HepG2 (cell line): ENCODE results near the gene PIEZO1. TPM values are rescaled to one million over a fixed set of nuclear protein-coding genes. Genes with fewer than 3 reads are reported as not detected.

Experiments
- AGO2 ChIP-seq: fragments of 200-400 bp; formaldehyde crosslinking; optimal IDR thresholded peaks from 2 replicates; pipeline ENCODE3; 2017; ENCODE audit warnings: mild to moderate bottlenecking, low read depth, low read length, moderate library complexity
- ATF7-NPFF ChIP-seq: sonication (generic); formaldehyde crosslinking; IDR thresholded peaks from 2 replicates; pipeline ENCODE4 v1.8.1; 2023; ENCODE audit warnings: mild to moderate bottlenecking, low read depth, missing genetic modification reagents, moderate library complexity
- HDAC1 ChIP-seq: sonication (generic); formaldehyde crosslinking; IDR thresholded peaks from 2 replicates; pipeline ENCODE4 v1.5.1; 2020; ENCODE audit warnings: mild to moderate bottlenecking, missing genetic modification reagents
- HMG20B ChIP-seq: conservative IDR thresholded peaks from 2 replicates; pipeline ENCODE4 v1.6.1; 2016; ENCODE audit warnings: missing genetic modification reagents, missing compliant biosample characterization
- TSC22D2 ChIP-seq: sonication (generic); formaldehyde crosslinking; IDR thresholded peaks from 2 replicates; pipeline ENCODE4 v1.5.1; 2020; ENCODE audit warnings: missing genetic modification reagents, mild to moderate bottlenecking, borderline replicate concordance
- ZNF30 ChIP-seq: sonication (generic); formaldehyde crosslinking; IDR thresholded peaks from 2 replicates; pipeline ENCODE4 v1.5.0; 2020; ENCODE audit warnings: mild to moderate bottlenecking, missing genetic modification reagents
- ZNF333 ChIP-seq: sonication (generic); formaldehyde crosslinking; IDR thresholded peaks from 2 replicates; pipeline ENCODE4 v1.4.0; 2020; ENCODE audit warnings: mild to moderate bottlenecking, missing genetic modification reagents, borderline replicate concordance
- ZNF337 ChIP-seq: sonication (generic); formaldehyde crosslinking; IDR thresholded peaks from 2 replicates; pipeline ENCODE4 v1.5.1; 2020; ENCODE audit warnings: missing genetic modification reagents, low read depth, mild to moderate bottlenecking, borderline replicate concordance
- ZNF431 ChIP-seq: sonication (generic); formaldehyde crosslinking; IDR thresholded peaks from 2 replicates; pipeline ENCODE4 v1.9.0; 2022; ENCODE audit warnings: missing genetic modification reagents, low read depth, mild to moderate bottlenecking, borderline replicate concordance
- ZNF775 ChIP-seq: sonication (generic); formaldehyde crosslinking; IDR thresholded peaks from 2 replicates; pipeline ENCODE4 v1.4.0; 2020; ENCODE audit warnings: missing genetic modification reagents, mild to moderate bottlenecking, moderate library complexity, borderline replicate concordance
- ZNF792 ChIP-seq: IDR thresholded peaks from 2 replicates; pipeline ENCODE4 v1.6.1; 2016
- ZNF878 ChIP-seq: sonication (generic); formaldehyde crosslinking; IDR thresholded peaks from 2 replicates; pipeline ENCODE4 v1.8.1; 2023; ENCODE audit warnings: mild to moderate bottlenecking, missing genetic modification reagents, moderate library complexity
- polyA plus RNA-seq, 8 experiments: library from polyadenylated mRNA; depleted of rRNA in 3 of 8; stranded (reverse) in 7 of 8; unstranded in 1 of 8; fragments of >200 nt; fragmentation: Illumina TruSeq in 4 of 8; extraction: Trizol in 4 of 8; gene quantifications; 2 replicates each; pipeline versions ENCODE4 v1.2.1 to v1.2.3, GENCODE V29; 2011 to 2016; ENCODE audit warnings: low read depth in 4 of 8, missing spikeins in 1 of 8, mixed read lengths in 1 of 8; ENCODE audit not compliant: insufficient read depth in 1 of 8
- total RNA-seq, 5 experiments: library from RNA; depleted of rRNA; stranded (reverse); fragments of >200 nt; fragmentation: Illumina TruSeq; extraction: Trizol; gene quantifications; 2 replicates each; pipeline ENCODE4 v1.2.3, GENCODE V29; 2016; ENCODE audit warnings: low read depth in 1 of 5
- TF ChIP-seq, protein P1 (sequence below), 2 experiments: sonication (generic) in 1 of 2; formaldehyde crosslinking in 1 of 2; IDR thresholded peaks; 2 replicates each; pipeline versions ENCODE4 v1.4.0 to v1.6.1; 2016 to 2020; ENCODE audit warnings: borderline replicate concordance in 1 of 2, low read depth in 1 of 2, mild to moderate bottlenecking in 1 of 2, missing genetic modification reagents in 1 of 2
- TF ChIP-seq, protein P2 (sequence below): sonication (generic); formaldehyde crosslinking; IDR thresholded peaks from 2 replicates; pipeline ENCODE4 v1.9.0; 2021; ENCODE audit warnings: missing genetic modification reagents, borderline replicate concordance
- TF ChIP-seq, protein P3 (sequence below): sonication (generic); formaldehyde crosslinking; IDR thresholded peaks from 2 replicates; pipeline ENCODE4 v1.5.0; 2020; ENCODE audit warnings: mild to moderate bottlenecking, missing genetic modification reagents, moderate library complexity
- TF ChIP-seq, protein P4 (sequence below): IDR thresholded peaks from 2 replicates; pipeline ENCODE4 v1.6.1; 2016; ENCODE audit warnings: missing compliant biosample characterization, missing genetic modification reagents, borderline replicate concordance
- TF ChIP-seq, protein P5 (sequence below): fragments of 450-650 bp; IDR thresholded peaks from 2 replicates; pipeline ENCODE4 v1.6.1; 2016

PIEZO1 gene
- total and polyA plus RNA-seq, 2 of the 13 experiments (the other 11 are each of a cell fraction or from before 2014, with no cell fraction given) = 67.9 to 85.0 TPM

DNA sequence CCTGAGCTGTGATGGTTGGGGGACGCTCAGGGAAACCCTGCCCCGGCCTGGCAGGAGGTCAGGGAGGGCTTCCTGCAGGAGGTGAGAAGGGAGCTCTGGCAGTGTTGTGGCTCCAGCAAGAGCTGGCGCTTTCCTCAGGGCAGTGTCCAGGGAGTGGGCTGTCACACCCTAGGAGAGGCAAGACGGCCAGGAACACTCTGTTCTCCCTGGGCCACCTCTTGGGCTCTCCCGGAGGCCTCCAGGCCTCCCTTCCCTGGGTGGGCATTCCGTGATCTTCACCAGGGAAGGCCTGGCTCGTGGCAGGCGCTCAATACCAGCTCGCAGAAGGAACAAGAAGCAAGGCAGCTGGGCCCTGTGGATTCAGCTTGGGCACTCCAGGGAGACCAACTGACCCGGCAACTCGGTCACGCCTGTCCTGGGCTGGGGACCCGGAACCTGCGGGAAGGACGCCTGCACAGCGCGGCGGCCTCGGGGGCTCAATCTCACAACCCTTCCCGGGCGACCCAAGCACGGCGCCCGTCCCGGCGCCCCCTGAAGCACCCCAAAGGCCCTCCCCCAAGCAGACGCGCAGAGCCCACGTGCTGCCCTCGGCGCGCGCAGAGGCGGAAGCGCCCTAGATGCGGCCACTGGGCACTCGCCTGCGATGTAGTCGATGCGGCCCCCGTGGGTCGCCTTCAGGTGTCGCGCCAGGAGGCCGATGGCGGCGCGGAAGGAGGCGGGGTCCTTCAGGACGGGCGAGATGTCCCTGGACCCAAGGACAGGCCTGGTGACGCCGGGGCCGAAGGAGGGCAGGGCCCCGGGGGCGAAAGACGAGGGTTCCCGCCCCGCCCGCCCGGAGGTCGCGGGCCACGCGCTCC lies 26.1 kb upstream of the PIEZO1 start (continued):
- TF ChIP-seq, protein P1, sequence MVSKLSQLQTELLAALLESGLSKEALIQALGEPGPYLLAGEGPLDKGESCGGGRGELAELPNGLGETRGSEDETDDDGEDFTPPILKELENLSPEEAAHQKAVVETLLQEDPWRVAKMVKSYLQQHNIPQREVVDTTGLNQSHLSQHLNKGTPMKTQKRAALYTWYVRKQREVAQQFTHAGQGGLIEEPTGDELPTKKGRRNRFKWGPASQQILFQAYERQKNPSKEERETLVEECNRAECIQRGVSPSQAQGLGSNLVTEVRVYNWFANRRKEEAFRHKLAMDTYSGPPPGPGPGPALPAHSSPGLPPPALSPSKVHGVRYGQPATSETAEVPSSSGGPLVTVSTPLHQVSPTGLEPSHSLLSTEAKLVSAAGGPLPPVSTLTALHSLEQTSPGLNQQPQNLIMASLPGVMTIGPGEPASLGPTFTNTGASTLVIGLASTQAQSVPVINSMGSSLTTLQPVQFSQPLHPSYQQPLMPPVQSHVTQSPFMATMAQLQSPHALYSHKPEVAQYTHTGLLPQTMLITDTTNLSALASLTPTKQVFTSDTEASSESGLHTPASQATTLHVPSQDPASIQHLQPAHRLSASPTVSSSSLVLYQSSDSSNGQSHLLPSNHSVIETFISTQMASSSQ (IDR thresholded peaks at IDR 0.05; ENCODE audit: low read depth) = no peak
- TF ChIP-seq, protein P1 (CRISPR knock-in tag; IDR thresholded peaks at IDR 0.05; ENCODE audit: borderline replicate concordance) = peak; percentile 52; the same call in 1 of the 2 replicates
- peak; percentile 56; the same call in 1 of the 2 replicates for TF ChIP-seq ZNF333 (CRISPR knock-in tag)
- TF ChIP-seq, protein P2, sequence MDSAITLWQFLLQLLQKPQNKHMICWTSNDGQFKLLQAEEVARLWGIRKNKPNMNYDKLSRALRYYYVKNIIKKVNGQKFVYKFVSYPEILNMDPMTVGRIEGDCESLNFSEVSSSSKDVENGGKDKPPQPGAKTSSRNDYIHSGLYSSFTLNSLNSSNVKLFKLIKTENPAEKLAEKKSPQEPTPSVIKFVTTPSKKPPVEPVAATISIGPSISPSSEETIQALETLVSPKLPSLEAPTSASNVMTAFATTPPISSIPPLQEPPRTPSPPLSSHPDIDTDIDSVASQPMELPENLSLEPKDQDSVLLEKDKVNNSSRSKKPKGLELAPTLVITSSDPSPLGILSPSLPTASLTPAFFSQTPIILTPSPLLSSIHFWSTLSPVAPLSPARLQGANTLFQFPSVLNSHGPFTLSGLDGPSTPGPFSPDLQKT (CRISPR knock-in tag) = no peak
- no peak for TF ChIP-seq HMG20B (CRISPR knock-in tag)
- TF ChIP-seq ZNF775 (CRISPR knock-in tag) = peak; percentile 77
- TF ChIP-seq, protein P3, sequence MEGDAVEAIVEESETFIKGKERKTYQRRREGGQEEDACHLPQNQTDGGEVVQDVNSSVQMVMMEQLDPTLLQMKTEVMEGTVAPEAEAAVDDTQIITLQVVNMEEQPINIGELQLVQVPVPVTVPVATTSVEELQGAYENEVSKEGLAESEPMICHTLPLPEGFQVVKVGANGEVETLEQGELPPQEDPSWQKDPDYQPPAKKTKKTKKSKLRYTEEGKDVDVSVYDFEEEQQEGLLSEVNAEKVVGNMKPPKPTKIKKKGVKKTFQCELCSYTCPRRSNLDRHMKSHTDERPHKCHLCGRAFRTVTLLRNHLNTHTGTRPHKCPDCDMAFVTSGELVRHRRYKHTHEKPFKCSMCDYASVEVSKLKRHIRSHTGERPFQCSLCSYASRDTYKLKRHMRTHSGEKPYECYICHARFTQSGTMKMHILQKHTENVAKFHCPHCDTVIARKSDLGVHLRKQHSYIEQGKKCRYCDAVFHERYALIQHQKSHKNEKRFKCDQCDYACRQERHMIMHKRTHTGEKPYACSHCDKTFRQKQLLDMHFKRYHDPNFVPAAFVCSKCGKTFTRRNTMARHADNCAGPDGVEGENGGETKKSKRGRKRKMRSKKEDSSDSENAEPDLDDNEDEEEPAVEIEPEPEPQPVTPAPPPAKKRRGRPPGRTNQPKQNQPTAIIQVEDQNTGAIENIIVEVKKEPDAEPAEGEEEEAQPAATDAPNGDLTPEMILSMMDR (CRISPR knock-in tag) = peak; percentile 9; the same call in 1 of the 2 replicates
- TF ChIP-seq ZNF337 (CRISPR knock-in tag) = no peak
- TF ChIP-seq, protein P4, sequence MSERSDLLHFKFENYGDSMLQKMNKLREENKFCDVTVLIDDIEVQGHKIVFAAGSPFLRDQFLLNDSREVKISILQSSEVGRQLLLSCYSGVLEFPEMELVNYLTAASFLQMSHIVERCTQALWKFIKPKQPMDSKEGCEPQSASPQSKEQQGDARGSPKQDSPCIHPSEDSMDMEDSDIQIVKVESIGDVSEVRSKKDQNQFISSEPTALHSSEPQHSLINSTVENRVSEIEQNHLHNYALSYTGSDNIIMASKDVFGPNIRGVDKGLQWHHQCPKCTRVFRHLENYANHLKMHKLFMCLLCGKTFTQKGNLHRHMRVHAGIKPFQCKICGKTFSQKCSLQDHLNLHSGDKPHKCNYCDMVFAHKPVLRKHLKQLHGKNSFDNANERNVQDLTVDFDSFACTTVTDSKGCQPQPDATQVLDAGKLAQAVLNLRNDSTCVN (CRISPR knock-in tag) = no peak; the same call in 1 of the 2 replicates
- peak; percentile 97 for TF ChIP-seq AGO2
- TF ChIP-seq ZNF792 (CRISPR knock-in tag) = 0 out of 2 replicates have a peak, but pooled peaks have one; percentile 24
- peak; percentile 73; the same call in 1 of the 2 replicates for TF ChIP-seq TSC22D2 (CRISPR knock-in tag)
- peak; percentile 71 for TF ChIP-seq ZNF30 (CRISPR knock-in tag)
- TF ChIP-seq ZNF878 (CRISPR knock-in tag) = peak; percentile 75; the same call in 1 of the 2 replicates
- TF ChIP-seq ATF7-NPFF = peak; percentile 91; the same call in 1 of the 2 replicates
- 0 out of 2 replicates have a peak, but pooled peaks have one; percentile 10 for TF ChIP-seq ZNF431
- TF ChIP-seq, protein P5, sequence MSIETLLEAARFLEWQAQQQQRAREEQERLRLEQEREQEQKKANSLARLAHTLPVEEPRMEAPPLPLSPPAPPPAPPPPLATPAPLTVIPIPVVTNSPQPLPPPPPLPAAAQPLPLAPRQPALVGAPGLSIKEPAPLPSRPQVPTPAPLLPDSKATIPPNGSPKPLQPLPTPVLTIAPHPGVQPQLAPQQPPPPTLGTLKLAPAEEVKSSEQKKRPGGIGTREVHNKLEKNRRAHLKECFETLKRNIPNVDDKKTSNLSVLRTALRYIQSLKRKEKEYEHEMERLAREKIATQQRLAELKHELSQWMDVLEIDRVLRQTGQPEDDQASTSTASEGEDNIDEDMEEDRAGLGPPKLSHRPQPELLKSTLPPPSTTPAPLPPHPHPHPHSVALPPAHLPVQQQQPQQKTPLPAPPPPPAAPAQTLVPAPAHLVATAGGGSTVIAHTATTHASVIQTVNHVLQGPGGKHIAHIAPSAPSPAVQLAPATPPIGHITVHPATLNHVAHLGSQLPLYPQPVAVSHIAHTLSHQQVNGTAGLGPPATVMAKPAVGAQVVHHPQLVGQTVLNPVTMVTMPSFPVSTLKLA = peak; percentile 31; the same call in 1 of the 2 replicates
- TF ChIP-seq HDAC1 (CRISPR knock-in tag) = peak; percentile 89
